Gastrocnemius medialis (tissue), 4 donors: ENCODE data around the gene RHEB. TPM values are rescaled to one million over a fixed set of nuclear protein-coding genes. Genes with fewer than 3 reads are reported as not detected.

ENCODE experiments used
- ATAC-seq, 2 donors: fragments of 150-250 bp; one replicate each; pipeline ENCODE4 v1.9.1; 2016
- DNase-seq, 2 donors: peaks; one replicate each; pipeline ENCODE4 v3.0.0-alpha.2; 2019
- H3K27ac ChIP-seq, 4 donors: fragments of 200-600 bp; sonication (generic); 1 replicate in 1 of 4; 2 replicates in 3 of 4; pipeline ENCODE4 v1.5.1; 2016 to 2018; ENCODE audit warnings: mild to moderate bottlenecking in 2 of 4, moderate library complexity in 1 of 4
- H3K27me3 ChIP-seq, 3 donors: fragments of 200-600 bp; sonication (generic) in 2 of 3; 1 replicate in 1 of 3; 2 replicates in 2 of 3; pipeline versions ENCODE4 v1.5.1 to v1.6.0; 2016 to 2019; ENCODE audit warnings: mild to moderate bottlenecking in 1 of 3, moderate library complexity in 1 of 3
- H3K36me3 ChIP-seq, 2 donors: fragments of 200-600 bp; sonication (generic) in 1 of 2; one replicate each; pipeline ENCODE4 v1.5.1; 2017 to 2018
- H3K4me1 ChIP-seq, 2 donors: fragments of 200-600 bp; sonication (generic) in 1 of 2; one replicate each; pipeline ENCODE4 v1.5.1; 2016 to 2017; ENCODE audit warnings: mild to moderate bottlenecking in 2 of 2
- H3K4me3 ChIP-seq, 4 donors: fragments of 200-600 bp; sonication (generic) in 3 of 4; 1 replicate in 1 of 4; 2 replicates in 3 of 4; pipeline ENCODE4 v1.5.1; 2016 to 2019; ENCODE audit warnings: mild to moderate bottlenecking in 2 of 4
- H3K9me3 ChIP-seq, 3 donors: fragments of 200-600 bp; sonication (generic) in 2 of 3; 1 replicate in 1 of 3; 2 replicates in 2 of 3; pipeline ENCODE4 v1.5.1; 2016 to 2019
- POLR2A ChIP-seq, 2 donors: fragments of 450-650 bp; IDR thresholded peaks; one replicate each; pipeline ENCODE4 v1.6.1; 2017; ENCODE audit warnings: antibody characterized with exemption in 2 of 2, mild to moderate bottlenecking in 2 of 2, moderate library complexity in 2 of 2
- in situ Hi-C, 4 donors: fragments of 200-750 bp; cut with MboI; loops; one replicate each; pipeline versions ENCODE4 v1.15.0 to v1.8.0; 2017; ENCODE audit warnings: low sequenced_read_pairs in 4 of 4
- intact Hi-C: fragments of 100-400 bp; cut with DNase I; formaldehyde crosslinking; loops from one replicate; pipeline ENCODE4 v1.15.1; 2023; ENCODE audit warnings: low total_unique reads
- total RNA-seq, 4 donors: library from RNA; depleted of rRNA; stranded (reverse); fragments of >200 nt; gene quantifications; one replicate each; pipeline versions ENCODE4 v1.1.0 to v1.2.3, GENCODE V29; 2016
- TF ChIP-seq, protein P1 (sequence below), 5 experiments: fragments of 450-650 bp in 3 of 5; fragments of 200-600 bp in 2 of 5; sonication (generic) in 2 of 5; IDR thresholded peaks in 4 of 5; conservative IDR thresholded peaks in 1 of 5; 1 replicate in 4 of 5; 2 replicates in 1 of 5; pipeline ENCODE4 v1.5.1; 2016 to 2019; ENCODE audit warnings: antibody characterized with exemption in 5 of 5, mild to moderate bottlenecking in 3 of 5, moderate library complexity in 3 of 5

Gene RHEB
- total RNA-seq, 4 donors from 2014 or later, result 93.2 to 159 (median 124) TPM

- TF ChIP-seq, protein P1, sequence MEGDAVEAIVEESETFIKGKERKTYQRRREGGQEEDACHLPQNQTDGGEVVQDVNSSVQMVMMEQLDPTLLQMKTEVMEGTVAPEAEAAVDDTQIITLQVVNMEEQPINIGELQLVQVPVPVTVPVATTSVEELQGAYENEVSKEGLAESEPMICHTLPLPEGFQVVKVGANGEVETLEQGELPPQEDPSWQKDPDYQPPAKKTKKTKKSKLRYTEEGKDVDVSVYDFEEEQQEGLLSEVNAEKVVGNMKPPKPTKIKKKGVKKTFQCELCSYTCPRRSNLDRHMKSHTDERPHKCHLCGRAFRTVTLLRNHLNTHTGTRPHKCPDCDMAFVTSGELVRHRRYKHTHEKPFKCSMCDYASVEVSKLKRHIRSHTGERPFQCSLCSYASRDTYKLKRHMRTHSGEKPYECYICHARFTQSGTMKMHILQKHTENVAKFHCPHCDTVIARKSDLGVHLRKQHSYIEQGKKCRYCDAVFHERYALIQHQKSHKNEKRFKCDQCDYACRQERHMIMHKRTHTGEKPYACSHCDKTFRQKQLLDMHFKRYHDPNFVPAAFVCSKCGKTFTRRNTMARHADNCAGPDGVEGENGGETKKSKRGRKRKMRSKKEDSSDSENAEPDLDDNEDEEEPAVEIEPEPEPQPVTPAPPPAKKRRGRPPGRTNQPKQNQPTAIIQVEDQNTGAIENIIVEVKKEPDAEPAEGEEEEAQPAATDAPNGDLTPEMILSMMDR (IDR thresholded peaks at IDR 0.05 in 4 of 5, conservative IDR thresholded peaks at IDR 0.05 in 1 of 5), result no peak
- no peak for TF ChIP-seq POLR2A (IDR thresholded peaks at IDR 0.05)
- H3K4me1 ChIP-seq, result peaks cover 45 to 57% of the 10 kb centered on the region in 2 donors
- no peaks in the 10 kb centered on the region for H3K27me3 ChIP-seq
- peak overlapping the region in 2 of 4 donors; percentile 9 to 21 for H3K27ac ChIP-seq
- ATAC-seq (no peak), DNase-seq (no peak)
- intact Hi-C loops, result no loop called here
- in situ Hi-C loops, result no loop called here
- peaks cover 0 to 17% of the 10 kb centered on the region in 2 donors for H3K36me3 ChIP-seq
- no peaks in the 10 kb centered on the region for H3K9me3 ChIP-seq
- H3K4me3 ChIP-seq, result no peak overlapping the region
These were observed 26.6 kb downstream of the RHEB start for GRCh38 chr7:151493083-151493482.

GRCh38 chr7:151491859-151492258, 27.8 kb downstream of the RHEB start:
- Histone ChIP-seq H3K4me3 (no peak overlapping the region), H3K27me3 (no peaks in the 10 kb centered on the region), H3K4me1 (peaks cover 40 to 48% of the 10 kb centered on the region in 2 donors), H3K9me3 (no peaks in the 10 kb centered on the region), H3K36me3 (peaks cover 0 to 17% of the 10 kb centered on the region in 2 donors), H3K27ac (peak overlapping the region in 1 of 4 donors; percentile 33)
- intact Hi-C loops (no loop called here), in situ Hi-C loops (no loop called here)
- no peak for DNase-seq
- no peak for ATAC-seq
- no peak for TF ChIP-seq POLR2A (IDR thresholded peaks at IDR 0.05)
- TF ChIP-seq, protein P1 (IDR thresholded peaks at IDR 0.05 in 4 of 5, conservative IDR thresholded peaks at IDR 0.05 in 1 of 5), result no peak

DNA sequence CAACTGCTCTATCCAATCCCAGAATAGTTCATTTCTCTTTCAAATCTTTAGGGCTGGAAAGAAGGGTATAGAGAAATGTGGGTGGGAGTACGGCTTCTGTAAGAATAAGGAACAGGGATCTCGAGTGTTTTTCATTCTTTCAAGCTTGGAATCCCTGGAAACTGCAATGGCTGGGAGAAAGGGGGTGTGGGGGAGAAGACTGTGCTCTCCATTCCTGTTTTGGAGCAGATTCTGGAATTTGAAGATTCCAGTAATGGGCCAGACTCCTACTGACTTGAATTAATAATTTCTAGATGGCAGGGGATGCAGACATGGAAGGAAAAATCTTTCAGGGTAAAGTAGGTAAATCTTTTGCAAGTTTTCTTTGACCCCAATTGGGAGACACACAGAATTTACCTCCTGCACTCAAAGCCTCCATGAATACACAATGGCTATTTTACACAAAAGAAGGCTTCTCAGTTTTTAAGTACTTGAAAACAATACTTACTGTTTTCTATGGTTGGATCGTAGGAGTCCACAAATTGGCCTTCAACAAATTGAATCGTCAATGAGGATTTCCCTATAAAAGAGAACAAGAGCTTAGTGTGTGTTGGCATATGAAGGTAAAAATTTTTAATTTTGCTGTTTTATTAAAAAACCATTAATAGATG, 29.1 kb downstream of the RHEB start:
- H3K27ac ChIP-seq, result peak overlapping the region in 3 of 4 donors; percentile 2 to 45 (median 25)
- no peaks in the 10 kb centered on the region for H3K9me3 ChIP-seq
- TF ChIP-seq POLR2A (IDR thresholded peaks at IDR 0.05), result no peak
- TF ChIP-seq, protein P1 (IDR thresholded peaks at IDR 0.05 in 4 of 5, conservative IDR thresholded peaks at IDR 0.05 in 1 of 5), result no peak
- DNase-seq (no peak), ATAC-seq (no peak)
- H3K4me3 ChIP-seq, result no peak overlapping the region
- in situ Hi-C loops, result no loop called here
- intact Hi-C loops, result no loop called here
- H3K36me3 ChIP-seq, result peaks cover 0 to 26% of the 10 kb centered on the region in 2 donors
- H3K4me1 ChIP-seq, result peaks cover 36 to 39% of the 10 kb centered on the region in 2 donors
- no peaks in the 10 kb centered on the region for H3K27me3 ChIP-seq

GRCh38 chr7:151489498-151489897, 30.2 kb downstream of the RHEB start:
- peak overlapping the region; percentile 2 to 45 (median 27) for H3K27ac ChIP-seq
- H3K4me1 ChIP-seq, result peaks cover 36% of the 10 kb centered on the region in 2 donors

More at GRCh38 chr7:151489498-151489897, 30.2 kb downstream of the RHEB start:
- intact Hi-C loops, result no loop called here
- ATAC-seq (no peak), DNase-seq (no peak)
- Histone ChIP-seq H3K4me3 (no peak overlapping the region), H3K36me3 (peaks cover 0 to 32% of the 10 kb centered on the region in 2 donors), H3K27me3 (no peaks in the 10 kb centered on the region), H3K9me3 (no peaks in the 10 kb centered on the region)
- in situ Hi-C loops, result no loop called here
- no peak for TF ChIP-seq POLR2A (IDR thresholded peaks at IDR 0.05)
- TF ChIP-seq, protein P1 (IDR thresholded peaks at IDR 0.05 in 4 of 5, conservative IDR thresholded peaks at IDR 0.05 in 1 of 5), result no peak
